Glutamatergic neuron (in vitro differentiated cells): Measurements from ENCODE around the gene SSX3. TPM values are rescaled to one million over a fixed set of nuclear protein-coding genes. Genes with fewer than 3 reads are reported as not detected.
"Not testable (repeated sequence)": the region's sequence is repeated elsewhere in the genome, so short reads cannot be mapped to it uniquely, and the experiment has no call there.

ENCODE experiments used
- DNase-seq: peaks from one replicate; pipeline ENCODE4 v3.0.0; 2022
- H3K27ac Mint-ChIP-seq: one replicate; pipeline ENCODE4 v1.8.0; 2020; ENCODE audit warnings: mild to moderate bottlenecking, mixed read lengths, inconsistent platforms; ENCODE audit not compliant: unreplicated experiment
- H3K27me3 Mint-ChIP-seq: one replicate; pipeline ENCODE4 v1.8.0; 2020; ENCODE audit warnings: mild to moderate bottlenecking, moderate library complexity, mixed read lengths, inconsistent platforms; ENCODE audit not compliant: unreplicated experiment
- H3K36me3 Mint-ChIP-seq: one replicate; pipeline ENCODE4 v1.8.0; 2020; ENCODE audit warnings: mild to moderate bottlenecking, mixed read lengths, inconsistent platforms; ENCODE audit not compliant: unreplicated experiment
- H3K4me1 Mint-ChIP-seq: one replicate; pipeline ENCODE4 v1.8.0; 2020; ENCODE audit warnings: mild to moderate bottlenecking, low read depth, mixed read lengths, inconsistent platforms; ENCODE audit not compliant: unreplicated experiment
- H3K4me3 Mint-ChIP-seq: one replicate; pipeline ENCODE4 v1.8.0; 2020; ENCODE audit warnings: mild to moderate bottlenecking, mixed read lengths, inconsistent platforms; ENCODE audit not compliant: unreplicated experiment
- H3K9me3 Mint-ChIP-seq: one replicate; pipeline ENCODE4 v1.8.0; 2020; ENCODE audit warnings: mild to moderate bottlenecking, moderate library complexity, mixed read lengths, inconsistent platforms; ENCODE audit not compliant: unreplicated experiment
- long read RNA-seq: library from polyadenylated mRNA; unstranded; transcript quantifications from one replicate; pipeline ENCODE4 v2.0.0, GENCODE V29; 2020; ENCODE audit not compliant: unreplicated experiment
- total RNA-seq: library from RNA; stranded (reverse); fragmentation: NEBNext Ultra II Directional; extraction: Animal tissue kit (Norgen Biotek cat#: 25700); gene quantifications from one replicate; pipeline ENCODE4 v1.2.1, GENCODE V29; 2021; ENCODE audit not compliant: unreplicated experiment
- TF ChIP-seq, protein P1 (sequence below): fragments of 200-600 bp; sonication (generic); IDR thresholded peaks from one replicate; pipeline ENCODE4 v1.5.0; 2021; ENCODE audit not compliant: partially characterized antibody, unreplicated experiment

Gene SSX3, protein sequence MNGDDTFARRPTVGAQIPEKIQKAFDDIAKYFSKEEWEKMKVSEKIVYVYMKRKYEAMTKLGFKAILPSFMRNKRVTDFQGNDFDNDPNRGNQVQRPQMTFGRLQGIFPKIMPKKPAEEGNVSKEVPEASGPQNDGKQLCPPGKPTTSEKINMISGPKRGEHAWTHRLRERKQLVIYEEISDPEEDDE
- not detected for total RNA-seq
- long read RNA-seq = 0 reads

DNA sequence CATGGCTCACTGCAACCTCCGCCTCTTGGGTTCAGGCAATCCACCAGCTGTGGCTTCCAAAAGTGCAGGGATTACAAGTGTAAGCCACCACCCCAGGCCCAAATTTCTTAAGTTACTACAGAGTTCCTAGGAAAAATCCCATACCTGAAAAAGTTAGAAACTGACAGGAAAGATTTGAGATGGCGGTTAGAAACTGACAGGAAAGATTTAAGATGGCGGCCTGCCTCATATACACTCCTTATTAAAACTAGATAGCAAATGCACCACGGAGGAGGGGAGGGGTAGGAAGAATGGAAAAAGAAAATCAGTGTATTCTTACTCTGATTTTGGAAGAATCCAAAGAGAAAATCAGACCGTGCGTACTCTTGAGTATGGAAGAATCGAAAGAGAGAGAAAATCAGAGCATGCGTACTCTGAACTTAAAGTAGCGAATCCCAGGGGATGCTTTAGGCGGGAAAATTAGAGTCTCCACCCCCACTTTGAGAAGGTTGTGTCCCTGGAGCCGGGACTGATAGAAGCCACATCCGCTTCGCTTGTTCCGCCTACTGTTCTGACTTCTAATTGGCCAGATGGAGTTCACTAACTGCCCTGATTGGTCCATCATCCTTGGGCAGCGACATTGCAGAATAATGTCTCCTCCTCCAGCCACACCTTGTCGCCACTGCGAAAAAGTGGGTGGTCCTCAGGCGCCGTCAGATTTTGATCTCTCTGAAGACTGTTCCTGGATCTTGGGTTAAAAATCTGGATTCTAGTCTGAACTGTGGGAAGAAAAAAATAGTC is at the start of gene SSX3:
SSX3 (minus strand) TSS at position 389 of the 780 bp plus-strand sequence. CDS start 1,454 bp downstream, outside the sequence.
- not testable (repeated sequence) for H3K27me3 Mint-ChIP-seq, H3K4me3 Mint-ChIP-seq, DNase-seq, H3K9me3 Mint-ChIP-seq, H3K27ac Mint-ChIP-seq, H3K36me3 Mint-ChIP-seq, H3K4me1 Mint-ChIP-seq

DNA sequence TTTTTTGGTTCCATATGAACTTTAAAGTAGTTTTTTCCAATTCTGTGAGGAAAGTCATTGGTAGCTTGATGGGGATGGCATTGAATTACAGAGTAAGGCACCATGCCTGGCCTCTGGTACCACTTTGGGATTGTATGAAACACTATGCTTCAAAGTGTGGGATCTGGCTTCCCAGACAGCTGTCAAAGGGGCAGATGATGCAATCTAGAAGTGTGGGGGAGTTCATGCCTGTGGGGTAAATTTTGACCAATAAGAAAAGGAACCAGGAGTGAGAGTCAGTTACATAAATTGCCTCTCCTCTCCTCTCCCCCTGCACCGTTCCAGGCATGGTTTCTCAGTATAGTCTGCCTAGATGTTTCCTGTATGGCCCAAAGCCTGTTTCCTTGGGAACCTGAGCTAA is 41.3 kb upstream of the SSX3 start:
- not testable (repeated sequence) for H3K4me1 Mint-ChIP-seq, H3K27me3 Mint-ChIP-seq, DNase-seq, H3K27ac Mint-ChIP-seq, H3K9me3 Mint-ChIP-seq, H3K36me3 Mint-ChIP-seq, H3K4me3 Mint-ChIP-seq

DNA sequence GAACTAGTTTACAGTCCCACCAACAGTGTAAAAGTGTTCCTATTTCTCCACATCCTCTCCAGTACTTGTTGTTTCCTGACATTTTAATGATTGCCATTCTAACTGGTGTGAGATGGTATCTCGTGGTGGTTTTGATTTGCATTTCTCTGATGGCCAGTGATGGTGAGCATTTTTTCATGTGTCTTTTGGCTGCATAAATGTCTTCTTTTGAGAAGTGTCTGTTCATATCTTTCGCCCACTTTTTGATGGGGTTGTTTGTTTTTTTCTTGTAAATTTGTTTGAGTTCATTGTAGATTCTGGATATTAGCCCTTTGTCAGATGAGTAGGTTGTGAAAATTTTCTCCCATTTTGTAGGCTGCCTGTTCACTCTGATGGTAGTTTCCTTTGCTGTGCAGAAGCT is 40.4 kb upstream of the SSX3 start:
- not testable (repeated sequence) for H3K27me3 Mint-ChIP-seq, H3K4me3 Mint-ChIP-seq, H3K36me3 Mint-ChIP-seq, H3K4me1 Mint-ChIP-seq, DNase-seq, H3K9me3 Mint-ChIP-seq, H3K27ac Mint-ChIP-seq

DNA sequence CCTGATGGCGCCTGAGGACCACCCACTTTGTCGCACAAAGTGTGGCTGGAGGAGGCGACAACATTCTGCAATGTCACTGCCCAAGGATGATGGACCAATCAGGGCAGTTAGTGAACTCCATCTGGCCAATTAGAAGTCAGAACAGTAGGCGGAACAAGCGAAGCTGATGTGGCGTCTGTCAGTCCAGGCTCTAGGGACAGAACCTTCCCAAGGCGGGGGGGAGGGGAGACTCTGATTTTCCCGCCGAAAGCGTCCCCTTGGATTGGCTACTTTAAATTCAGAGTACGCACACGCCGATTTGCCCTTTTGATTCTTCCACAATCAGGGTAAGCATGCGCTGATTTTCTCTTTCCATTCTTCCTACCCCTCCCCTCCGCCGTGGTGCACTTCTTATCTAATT is 26.7 kb upstream of the SSX3 start, which contains the start of gene SSX4:
SSX4 (plus strand) TSS at position 301 of the 400 bp plus-strand sequence. CDS start 515 bp downstream, outside the sequence.
- H3K4me3 Mint-ChIP-seq, H3K36me3 Mint-ChIP-seq, H3K4me1 Mint-ChIP-seq, H3K27ac Mint-ChIP-seq, H3K9me3 Mint-ChIP-seq, DNase-seq, H3K27me3 Mint-ChIP-seq: not testable (repeated sequence)

DNA sequence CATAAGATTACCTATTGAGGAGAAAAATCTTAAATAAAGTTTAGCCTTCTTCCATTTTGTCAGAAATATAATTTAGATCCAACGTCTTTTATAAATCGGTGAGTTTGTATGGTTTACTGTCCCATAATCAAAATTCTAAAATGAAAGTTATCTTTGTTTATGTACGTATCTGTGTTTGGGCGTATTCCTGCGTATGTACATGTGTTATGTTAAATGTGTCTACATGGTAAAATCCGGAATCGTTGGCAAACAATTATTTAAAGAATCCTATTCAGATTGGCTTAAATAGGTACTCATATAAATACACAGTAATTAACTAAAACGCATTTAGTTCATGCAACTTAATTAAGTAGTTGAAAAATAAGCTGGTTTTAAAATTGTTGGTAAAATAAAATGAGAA is 13.9 kb upstream of the SSX3 start:
- not testable (repeated sequence) for H3K27ac Mint-ChIP-seq, H3K4me1 Mint-ChIP-seq, H3K36me3 Mint-ChIP-seq, H3K9me3 Mint-ChIP-seq, H3K4me3 Mint-ChIP-seq, DNase-seq, H3K27me3 Mint-ChIP-seq

DNA sequence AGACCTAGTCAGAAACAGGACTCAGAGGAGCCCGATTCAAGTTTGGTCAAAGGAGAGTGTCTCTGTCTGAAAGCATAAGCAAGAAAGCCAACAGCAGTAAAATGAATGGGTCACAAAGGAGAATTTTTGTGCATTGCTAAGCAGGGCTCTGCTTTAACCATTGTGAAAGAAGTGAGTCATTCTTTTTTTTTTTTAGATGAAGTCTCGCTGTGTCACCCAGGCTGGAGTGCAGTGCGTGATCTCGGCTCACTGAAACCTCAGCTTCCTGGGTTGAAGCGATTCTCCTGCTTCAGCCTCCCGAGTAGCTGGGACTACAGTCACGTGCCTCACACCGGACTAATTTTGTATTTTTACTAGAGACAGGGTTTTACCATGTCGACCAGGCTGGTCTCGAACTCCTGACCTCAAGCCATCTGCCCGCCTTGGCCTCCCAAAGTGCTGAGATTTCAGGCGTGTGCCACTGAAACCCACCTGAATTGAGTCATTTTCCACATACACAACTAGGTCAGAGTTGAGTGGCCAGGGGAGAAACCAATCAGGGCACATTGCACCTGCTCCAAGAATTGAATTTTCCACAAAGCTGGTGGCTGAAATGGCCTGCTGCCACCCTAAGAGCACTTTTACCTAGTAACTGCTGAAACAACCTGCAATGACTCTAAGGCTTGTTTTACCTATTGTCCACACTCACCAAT is 11.4 kb upstream of the SSX3 start:
- not testable (repeated sequence) for DNase-seq, H3K27ac Mint-ChIP-seq, H3K27me3 Mint-ChIP-seq, H3K4me1 Mint-ChIP-seq, H3K4me3 Mint-ChIP-seq, H3K9me3 Mint-ChIP-seq, H3K36me3 Mint-ChIP-seq

DNA sequence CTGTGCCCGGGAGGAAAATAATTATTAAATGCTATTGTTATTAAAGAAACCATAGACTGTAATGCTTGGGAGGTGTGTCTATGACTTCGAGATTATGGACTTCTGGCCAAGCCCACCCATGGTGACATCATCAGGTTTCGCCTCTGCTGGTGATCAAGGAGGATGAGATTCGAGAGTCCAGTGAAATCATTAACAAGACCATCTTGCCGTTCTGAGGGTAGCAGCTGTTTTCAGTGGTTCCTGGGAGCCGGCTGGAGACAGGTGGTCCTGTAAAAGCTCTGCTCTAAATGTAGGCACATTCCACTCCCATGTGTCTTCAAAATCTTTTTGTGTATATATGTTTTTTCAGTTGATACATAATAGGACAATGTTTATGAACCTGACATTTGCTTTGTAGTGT is 2.8 kb upstream of the SSX3 start:
- H3K4me1 Mint-ChIP-seq, H3K9me3 Mint-ChIP-seq, H3K27ac Mint-ChIP-seq, H3K36me3 Mint-ChIP-seq, H3K27me3 Mint-ChIP-seq, H3K4me3 Mint-ChIP-seq: not testable (repeated sequence)
- peak; percentile 16 for DNase-seq

DNA sequence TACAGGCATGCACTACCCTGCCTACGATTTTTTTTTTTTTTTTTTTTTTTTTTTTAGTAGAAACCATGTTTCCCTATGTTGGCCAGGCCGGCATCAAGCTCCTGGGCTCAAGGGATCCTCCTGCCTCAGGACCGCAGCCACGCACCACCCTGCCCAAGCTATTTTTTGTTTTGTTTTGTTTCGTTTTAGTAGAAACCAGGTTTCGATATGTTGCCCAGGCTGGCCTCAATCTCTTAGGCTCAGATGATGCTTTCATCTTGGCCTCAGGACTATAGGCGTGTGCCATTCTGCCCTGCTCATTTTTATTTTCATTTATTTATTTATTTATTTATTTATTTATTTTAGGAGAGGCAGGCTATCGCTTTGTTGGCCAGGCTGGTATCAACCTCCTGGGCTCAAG is 1.2 kb upstream of the SSX3 start:
- Mint-ChIP-seq H3K27me3 (no peaks in the 10 kb centered on the region), H3K4me1 (no peaks in the 10 kb centered on the region), H3K36me3 (no peaks in the 10 kb centered on the region), H3K27ac (no peak overlapping the region), H3K4me3 (no peak overlapping the region), H3K9me3 (peaks cover 1% of the 10 kb centered on the region)
- DNase-seq = no peak
- TF ChIP-seq, protein P1, sequence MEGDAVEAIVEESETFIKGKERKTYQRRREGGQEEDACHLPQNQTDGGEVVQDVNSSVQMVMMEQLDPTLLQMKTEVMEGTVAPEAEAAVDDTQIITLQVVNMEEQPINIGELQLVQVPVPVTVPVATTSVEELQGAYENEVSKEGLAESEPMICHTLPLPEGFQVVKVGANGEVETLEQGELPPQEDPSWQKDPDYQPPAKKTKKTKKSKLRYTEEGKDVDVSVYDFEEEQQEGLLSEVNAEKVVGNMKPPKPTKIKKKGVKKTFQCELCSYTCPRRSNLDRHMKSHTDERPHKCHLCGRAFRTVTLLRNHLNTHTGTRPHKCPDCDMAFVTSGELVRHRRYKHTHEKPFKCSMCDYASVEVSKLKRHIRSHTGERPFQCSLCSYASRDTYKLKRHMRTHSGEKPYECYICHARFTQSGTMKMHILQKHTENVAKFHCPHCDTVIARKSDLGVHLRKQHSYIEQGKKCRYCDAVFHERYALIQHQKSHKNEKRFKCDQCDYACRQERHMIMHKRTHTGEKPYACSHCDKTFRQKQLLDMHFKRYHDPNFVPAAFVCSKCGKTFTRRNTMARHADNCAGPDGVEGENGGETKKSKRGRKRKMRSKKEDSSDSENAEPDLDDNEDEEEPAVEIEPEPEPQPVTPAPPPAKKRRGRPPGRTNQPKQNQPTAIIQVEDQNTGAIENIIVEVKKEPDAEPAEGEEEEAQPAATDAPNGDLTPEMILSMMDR = no peak

DNA sequence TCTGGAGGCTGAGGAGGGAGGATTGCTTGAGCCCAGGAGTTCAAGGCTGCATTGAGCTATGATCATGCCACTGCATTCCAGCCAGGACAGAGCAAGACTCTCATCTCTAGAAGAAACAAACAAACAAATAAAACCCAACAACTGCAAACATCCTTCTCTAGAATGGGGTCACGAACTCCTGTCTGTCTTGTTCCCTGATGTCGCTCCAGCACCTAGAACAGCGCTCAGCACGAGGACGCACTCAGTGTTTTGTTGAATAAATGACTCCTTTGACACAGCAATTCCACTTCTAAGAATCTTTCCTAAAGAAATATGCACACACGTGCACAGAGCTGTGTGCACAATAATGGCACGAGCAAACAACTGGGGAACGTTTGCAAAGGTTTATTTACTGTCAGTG is 10.4 kb downstream of the SSX3 start:
- DNase-seq, H3K4me1 Mint-ChIP-seq, H3K9me3 Mint-ChIP-seq, H3K4me3 Mint-ChIP-seq, H3K36me3 Mint-ChIP-seq, H3K27me3 Mint-ChIP-seq, H3K27ac Mint-ChIP-seq: not testable (repeated sequence)

DNA sequence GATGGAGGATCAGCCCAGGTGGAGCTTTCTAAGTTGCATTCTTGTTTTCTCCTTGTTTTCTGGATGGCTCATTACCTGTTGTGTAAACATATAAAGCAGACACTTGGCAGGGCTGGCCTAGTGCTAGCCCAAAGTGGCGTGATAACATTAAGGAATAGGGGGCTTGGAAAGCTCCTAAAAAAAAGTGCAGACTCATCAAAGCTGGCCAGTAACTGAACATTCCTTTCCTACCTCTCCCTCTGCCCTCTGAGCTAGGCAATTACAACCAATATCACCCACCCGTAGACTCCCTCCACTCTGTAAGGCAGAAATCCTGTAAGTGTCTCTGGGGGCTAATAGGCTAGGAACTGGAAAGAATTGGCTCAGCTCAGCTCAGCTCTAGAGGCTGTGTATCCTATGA is 42.5 kb downstream of the SSX3 start:
- H3K36me3 Mint-ChIP-seq, H3K27me3 Mint-ChIP-seq, DNase-seq, H3K27ac Mint-ChIP-seq, H3K9me3 Mint-ChIP-seq, H3K4me3 Mint-ChIP-seq, H3K4me1 Mint-ChIP-seq: not testable (repeated sequence)
